Gastrocnemius medialis (tissue), 4 donors: ENCODE measurements around the gene FOXN1. TPM values are rescaled to one million over a fixed set of nuclear protein-coding genes. Genes with fewer than 3 reads are reported as not detected.

Experiments
- ATAC-seq, 2 donors: fragments of 150-250 bp; one replicate each; pipeline ENCODE4 v1.9.1; 2016
- DNase-seq, 2 donors: peaks; one replicate each; pipeline ENCODE4 v3.0.0-alpha.2; 2019
- H3K27ac ChIP-seq, 4 donors: fragments of 200-600 bp; sonication (generic); 1 replicate in 1 of 4; 2 replicates in 3 of 4; pipeline ENCODE4 v1.5.1; 2016 to 2018; ENCODE audit warnings: mild to moderate bottlenecking in 2 of 4, moderate library complexity in 1 of 4
- H3K27me3 ChIP-seq, 3 donors: fragments of 200-600 bp; sonication (generic) in 2 of 3; 1 replicate in 1 of 3; 2 replicates in 2 of 3; pipeline versions ENCODE4 v1.5.1 to v1.6.0; 2016 to 2019; ENCODE audit warnings: mild to moderate bottlenecking in 1 of 3, moderate library complexity in 1 of 3
- H3K36me3 ChIP-seq, 2 donors: fragments of 200-600 bp; sonication (generic) in 1 of 2; one replicate each; pipeline ENCODE4 v1.5.1; 2017 to 2018
- H3K4me1 ChIP-seq, 2 donors: fragments of 200-600 bp; sonication (generic) in 1 of 2; one replicate each; pipeline ENCODE4 v1.5.1; 2016 to 2017; ENCODE audit warnings: mild to moderate bottlenecking in 2 of 2
- H3K4me3 ChIP-seq, 4 donors: fragments of 200-600 bp; sonication (generic) in 3 of 4; 1 replicate in 1 of 4; 2 replicates in 3 of 4; pipeline ENCODE4 v1.5.1; 2016 to 2019; ENCODE audit warnings: mild to moderate bottlenecking in 2 of 4
- H3K9me3 ChIP-seq, 3 donors: fragments of 200-600 bp; sonication (generic) in 2 of 3; 1 replicate in 1 of 3; 2 replicates in 2 of 3; pipeline ENCODE4 v1.5.1; 2016 to 2019
- POLR2A ChIP-seq, 2 donors: fragments of 450-650 bp; IDR thresholded peaks; one replicate each; pipeline ENCODE4 v1.6.1; 2017; ENCODE audit warnings: antibody characterized with exemption in 2 of 2, mild to moderate bottlenecking in 2 of 2, moderate library complexity in 2 of 2
- in situ Hi-C, 4 donors: fragments of 200-750 bp; cut with MboI; loops; one replicate each; pipeline versions ENCODE4 v1.15.0 to v1.8.0; 2017; ENCODE audit warnings: low sequenced_read_pairs in 4 of 4
- intact Hi-C: fragments of 100-400 bp; cut with DNase I; formaldehyde crosslinking; loops from one replicate; pipeline ENCODE4 v1.15.1; 2023; ENCODE audit warnings: low total_unique reads
- total RNA-seq, 4 donors: library from RNA; depleted of rRNA; stranded (reverse); fragments of >200 nt; gene quantifications; one replicate each; pipeline versions ENCODE4 v1.1.0 to v1.2.3, GENCODE V29; 2016
- TF ChIP-seq, protein P1 (sequence below), 5 experiments: fragments of 450-650 bp in 3 of 5; fragments of 200-600 bp in 2 of 5; sonication (generic) in 2 of 5; IDR thresholded peaks in 4 of 5; conservative IDR thresholded peaks in 1 of 5; 1 replicate in 4 of 5; 2 replicates in 1 of 5; pipeline ENCODE4 v1.5.1; 2016 to 2019; ENCODE audit warnings: antibody characterized with exemption in 5 of 5, mild to moderate bottlenecking in 3 of 5, moderate library complexity in 3 of 5

FOXN1 gene
- total RNA-seq, 4 donors from 2014 or later: not detected

DNA sequence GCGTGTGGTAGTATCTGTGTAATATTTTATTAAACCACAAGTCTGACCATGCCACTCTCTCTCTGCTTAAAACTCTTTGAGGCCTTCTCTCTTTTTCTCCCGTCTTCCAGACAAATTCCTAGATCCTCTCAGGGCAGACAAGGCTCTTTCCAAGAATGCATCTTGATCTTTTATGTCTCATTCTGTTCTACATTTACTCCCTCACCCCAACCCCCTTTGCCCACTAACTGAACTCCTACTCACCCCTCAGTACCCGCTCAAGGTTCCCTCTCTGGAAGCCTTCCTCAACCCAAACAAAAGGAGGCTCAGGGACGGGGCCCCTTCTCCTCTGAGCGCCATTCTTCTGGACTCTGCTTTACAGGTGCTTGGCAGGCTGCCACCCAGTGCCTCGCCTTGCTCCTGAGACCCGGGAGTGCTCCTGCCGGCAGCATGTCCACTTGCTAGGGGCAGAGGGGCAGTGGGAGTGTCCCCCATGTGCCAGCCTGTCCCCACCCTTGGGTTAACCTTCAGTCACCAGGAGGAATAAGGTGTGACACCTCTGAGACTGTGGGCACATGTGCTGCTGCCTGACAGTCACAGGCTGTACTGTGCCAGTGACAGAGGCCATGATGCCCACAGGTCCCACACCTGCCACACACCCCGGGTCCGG lies 23.5 kb upstream of the FOXN1 start:
- in situ Hi-C loops: no loop called here

GRCh38 chr17:28484296-28484695 lies 21.9 kb upstream of the FOXN1 start:
- intact Hi-C loops: no loop called here
- Histone ChIP-seq H3K27me3 (peaks cover 0 to 5% (median 0%) of the 10 kb centered on the region in 3 donors), H3K9me3 (no peaks in the 10 kb centered on the region), H3K4me1 (no peaks in the 10 kb centered on the region), H3K27ac (no peak overlapping the region), H3K36me3 (no peaks in the 10 kb centered on the region), H3K4me3 (no peak overlapping the region)
- TF ChIP-seq, protein P1, sequence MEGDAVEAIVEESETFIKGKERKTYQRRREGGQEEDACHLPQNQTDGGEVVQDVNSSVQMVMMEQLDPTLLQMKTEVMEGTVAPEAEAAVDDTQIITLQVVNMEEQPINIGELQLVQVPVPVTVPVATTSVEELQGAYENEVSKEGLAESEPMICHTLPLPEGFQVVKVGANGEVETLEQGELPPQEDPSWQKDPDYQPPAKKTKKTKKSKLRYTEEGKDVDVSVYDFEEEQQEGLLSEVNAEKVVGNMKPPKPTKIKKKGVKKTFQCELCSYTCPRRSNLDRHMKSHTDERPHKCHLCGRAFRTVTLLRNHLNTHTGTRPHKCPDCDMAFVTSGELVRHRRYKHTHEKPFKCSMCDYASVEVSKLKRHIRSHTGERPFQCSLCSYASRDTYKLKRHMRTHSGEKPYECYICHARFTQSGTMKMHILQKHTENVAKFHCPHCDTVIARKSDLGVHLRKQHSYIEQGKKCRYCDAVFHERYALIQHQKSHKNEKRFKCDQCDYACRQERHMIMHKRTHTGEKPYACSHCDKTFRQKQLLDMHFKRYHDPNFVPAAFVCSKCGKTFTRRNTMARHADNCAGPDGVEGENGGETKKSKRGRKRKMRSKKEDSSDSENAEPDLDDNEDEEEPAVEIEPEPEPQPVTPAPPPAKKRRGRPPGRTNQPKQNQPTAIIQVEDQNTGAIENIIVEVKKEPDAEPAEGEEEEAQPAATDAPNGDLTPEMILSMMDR (IDR thresholded peaks at IDR 0.05 in 4 of 5, conservative IDR thresholded peaks at IDR 0.05 in 1 of 5): no peak
- no peak for TF ChIP-seq POLR2A (IDR thresholded peaks at IDR 0.05)
- in situ Hi-C loops: no loop called here
- ATAC-seq (no peak), DNase-seq (no peak)

More for the DNA sequence above, 23.5 kb upstream of the FOXN1 start:
- Histone ChIP-seq H3K4me1 (no peaks in the 10 kb centered on the region), H3K4me3 (no peak overlapping the region), H3K9me3 (no peaks in the 10 kb centered on the region), H3K36me3 (no peaks in the 10 kb centered on the region), H3K27me3 (no peaks in the 10 kb centered on the region), H3K27ac (no peak overlapping the region)
- DNase-seq: no peak
- no peak for ATAC-seq
- TF ChIP-seq, protein P1 (IDR thresholded peaks at IDR 0.05 in 4 of 5, conservative IDR thresholded peaks at IDR 0.05 in 1 of 5): no peak
- TF ChIP-seq POLR2A (IDR thresholded peaks at IDR 0.05): no peak
- intact Hi-C loops: no loop called here

- H3K36me3 ChIP-seq: no peaks in the 10 kb centered on the region
- H3K4me1 ChIP-seq: no peaks in the 10 kb centered on the region
- no peak overlapping the region for H3K4me3 ChIP-seq
- ATAC-seq (no peak), DNase-seq (no peak)
- intact Hi-C loops: no loop called here
- TF ChIP-seq, protein P1 (IDR thresholded peaks at IDR 0.05 in 4 of 5, conservative IDR thresholded peaks at IDR 0.05 in 1 of 5): no peak
- no peak for TF ChIP-seq POLR2A (IDR thresholded peaks at IDR 0.05)
- peaks cover 0 to 5% (median 0%) of the 10 kb centered on the region in 3 donors for H3K27me3 ChIP-seq
- in situ Hi-C loops: no loop called here
- no peaks in the 10 kb centered on the region for H3K9me3 ChIP-seq
- H3K27ac ChIP-seq: no peak overlapping the region
Measured at GRCh38 chr17:28485049-28485448, 21.1 kb upstream of the FOXN1 start.

GRCh38 chr17:28487881-28488532 lies 18.1 kb upstream of the FOXN1 start:
- ATAC-seq: no peak
- Histone ChIP-seq H3K27ac (no peak overlapping the region), H3K4me3 (no peak overlapping the region), H3K36me3 (no peaks in the 10 kb centered on the region), H3K9me3 (no peaks in the 10 kb centered on the region), H3K4me1 (no peaks in the 10 kb centered on the region), H3K27me3 (peaks cover 0 to 5% (median 0%) of the 10 kb centered on the region in 3 donors)
- in situ Hi-C loops: no loop called here
- intact Hi-C loops: no loop called here
- TF ChIP-seq, protein P1 (IDR thresholded peaks at IDR 0.05 in 4 of 5, conservative IDR thresholded peaks at IDR 0.05 in 1 of 5): no peak
- TF ChIP-seq POLR2A (IDR thresholded peaks at IDR 0.05): no peak
- DNase-seq: no peak
